Thyroid gland (tissue), 4 donors: ENCODE data around the gene ADGRG6. TPM values are rescaled to one million over a fixed set of nuclear protein-coding genes. Genes with fewer than 3 reads are reported as not detected.

Experiments used
- DNase-seq, 2 donors: peaks; one replicate each; pipeline ENCODE4 v3.0.0-alpha.2; 2019
- H3K27ac ChIP-seq, 3 donors: fragments of 200-600 bp; sonication (generic); 1 replicate in 2 of 3; 2 replicates in 1 of 3; pipeline ENCODE4 v1.5.1; 2016 to 2019; ENCODE audit warnings: mild to moderate bottlenecking in 1 of 3, moderate library complexity in 1 of 3
- H3K27me3 ChIP-seq: fragments of 200-600 bp; sonication (generic); one replicate; pipeline ENCODE4 v1.5.1; 2019
- H3K36me3 ChIP-seq, 2 donors: fragments of 200-600 bp; sonication (generic); one replicate each; pipeline ENCODE4 v1.5.1; 2016 to 2019
- H3K4me1 ChIP-seq, 2 donors: fragments of 200-600 bp; sonication (generic); one replicate each; pipeline ENCODE4 v1.5.1; 2017 to 2019
- H3K4me3 ChIP-seq, 3 donors: fragments of 200-600 bp; sonication (generic); replicated peaks in 1 of 3; 1 replicate in 2 of 3; 2 replicates in 1 of 3; pipeline ENCODE4 v1.5.1; 2016; ENCODE audit warnings: mild to moderate bottlenecking in 1 of 3
- H3K9me3 ChIP-seq: fragments of 200-600 bp; sonication (generic); one replicate; pipeline ENCODE4 v1.5.1; 2017
- POLR2A ChIP-seq, 2 donors: fragments of 450-650 bp; IDR thresholded peaks; one replicate each; pipeline ENCODE4 v1.6.1; 2017; ENCODE audit warnings: antibody characterized with exemption in 2 of 2, mild to moderate bottlenecking in 2 of 2, moderate library complexity in 1 of 2
- WGBS, 2 donors: methylation state at CpG; one replicate each; pipeline ENCODE4 v1.1.5; 2017; 5-methylcytosine and 5-hydroxymethylcytosine counted together
- intact Hi-C: fragments of 100-400 bp; cut with DNase I; formaldehyde crosslinking; loops from one replicate; pipeline ENCODE4 v1.15.1; 2023
- total RNA-seq, 4 donors: library from RNA; depleted of rRNA; stranded (reverse); fragments of >200 nt; gene quantifications; one replicate each; pipeline ENCODE4 v1.2.3, GENCODE V29; 2016
- TF ChIP-seq, protein P1 (sequence below), 6 experiments: fragments of 200-600 bp in 3 of 6; fragments of 450-650 bp in 3 of 6; sonication (generic) in 3 of 6; IDR thresholded peaks; one replicate each; pipeline ENCODE4 v1.5.1; 2016 to 2019; ENCODE audit warnings: antibody characterized with exemption in 6 of 6, mild to moderate bottlenecking in 2 of 6, inconsistent platforms in 1 of 6, moderate library complexity in 1 of 6

The ADGRG6 gene
- total RNA-seq, 4 donors from 2014 or later, result 2.9 to 10.5 (median 7.1) TPM

DNA sequence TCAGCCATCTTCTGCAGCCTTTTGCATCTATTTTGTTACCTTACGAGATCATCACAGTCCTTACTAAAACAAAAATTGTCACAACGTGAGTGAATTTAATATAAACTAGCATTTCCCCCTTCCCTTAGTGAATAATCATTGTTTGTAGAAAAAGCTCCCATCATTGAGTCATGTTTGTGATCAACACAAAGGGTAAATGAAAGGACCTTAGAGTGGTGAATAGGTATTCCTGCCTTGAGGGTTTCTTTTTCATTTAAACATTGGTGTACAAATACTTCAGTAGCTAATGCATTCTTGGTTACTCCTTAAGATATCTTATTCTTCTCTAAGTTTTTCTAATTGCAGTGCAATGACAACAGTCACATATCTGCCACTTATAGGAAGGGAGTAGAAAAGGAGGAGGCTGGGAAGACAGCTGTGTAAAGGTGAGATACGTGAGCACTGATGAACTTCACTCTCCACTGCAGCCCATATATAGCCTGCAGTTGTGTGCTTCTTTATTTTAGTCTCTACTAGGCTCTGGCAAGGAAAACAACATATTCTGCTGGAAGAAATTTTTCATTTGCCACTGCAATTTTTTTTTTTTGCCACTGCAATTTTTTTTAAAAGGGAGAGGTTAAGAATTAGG lies 27.8 kb downstream of the ADGRG6 start:
- intact Hi-C loops, result no loop called here
- Histone ChIP-seq H3K27ac (no peak overlapping the region), H3K9me3 (no peaks in the 10 kb centered on the region)

DNA sequence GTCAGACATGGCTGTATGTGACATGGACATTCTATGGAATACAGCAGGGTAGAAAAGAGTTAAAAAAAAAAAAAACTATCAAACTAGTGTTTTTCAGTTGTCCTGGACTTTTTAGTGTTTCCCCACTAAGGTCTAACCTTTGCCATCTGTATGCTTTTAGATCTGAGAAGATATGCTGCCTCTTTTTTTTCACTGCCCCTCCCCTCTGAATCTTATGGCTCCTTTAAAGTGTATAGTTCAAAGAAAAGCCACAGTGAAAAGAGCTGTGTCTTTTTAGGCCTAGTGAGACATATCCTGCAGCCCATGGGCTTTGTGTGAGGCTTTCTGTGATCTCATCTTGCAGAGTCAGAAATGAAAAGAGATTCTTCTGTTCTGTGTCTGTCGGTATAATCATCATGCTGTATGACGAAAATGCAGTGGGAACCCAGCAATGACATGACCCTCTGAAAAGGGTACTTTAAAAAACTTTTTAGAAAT lies 29.3 kb downstream of the ADGRG6 start:
- Histone ChIP-seq H3K4me3 (no peak overlapping the region), H3K36me3 (no peaks in the 10 kb centered on the region), H3K9me3 (no peaks in the 10 kb centered on the region), H3K27me3 (no peaks in the 10 kb centered on the region), H3K4me1 (no peaks in the 10 kb centered on the region), H3K27ac (no peak overlapping the region)
- 70 to 74% methylated on average over 2 of the region's 2 CpGs for WGBS, 2 donors
- intact Hi-C loops, result no loop called here
- no peak for TF ChIP-seq POLR2A (IDR thresholded peaks at IDR 0.05)
- TF ChIP-seq, protein P1, sequence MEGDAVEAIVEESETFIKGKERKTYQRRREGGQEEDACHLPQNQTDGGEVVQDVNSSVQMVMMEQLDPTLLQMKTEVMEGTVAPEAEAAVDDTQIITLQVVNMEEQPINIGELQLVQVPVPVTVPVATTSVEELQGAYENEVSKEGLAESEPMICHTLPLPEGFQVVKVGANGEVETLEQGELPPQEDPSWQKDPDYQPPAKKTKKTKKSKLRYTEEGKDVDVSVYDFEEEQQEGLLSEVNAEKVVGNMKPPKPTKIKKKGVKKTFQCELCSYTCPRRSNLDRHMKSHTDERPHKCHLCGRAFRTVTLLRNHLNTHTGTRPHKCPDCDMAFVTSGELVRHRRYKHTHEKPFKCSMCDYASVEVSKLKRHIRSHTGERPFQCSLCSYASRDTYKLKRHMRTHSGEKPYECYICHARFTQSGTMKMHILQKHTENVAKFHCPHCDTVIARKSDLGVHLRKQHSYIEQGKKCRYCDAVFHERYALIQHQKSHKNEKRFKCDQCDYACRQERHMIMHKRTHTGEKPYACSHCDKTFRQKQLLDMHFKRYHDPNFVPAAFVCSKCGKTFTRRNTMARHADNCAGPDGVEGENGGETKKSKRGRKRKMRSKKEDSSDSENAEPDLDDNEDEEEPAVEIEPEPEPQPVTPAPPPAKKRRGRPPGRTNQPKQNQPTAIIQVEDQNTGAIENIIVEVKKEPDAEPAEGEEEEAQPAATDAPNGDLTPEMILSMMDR (IDR thresholded peaks at IDR 0.05), result no peak
- no peak for DNase-seq

More for the DNA sequence above, 27.8 kb downstream of the ADGRG6 start:
- Histone ChIP-seq H3K27me3 (no peaks in the 10 kb centered on the region), H3K36me3 (no peaks in the 10 kb centered on the region), H3K4me1 (no peaks in the 10 kb centered on the region), H3K4me3 (no peak overlapping the region)
- DNase-seq, result no peak
- TF ChIP-seq, protein P1 (IDR thresholded peaks at IDR 0.05), result no peak
- no peak for TF ChIP-seq POLR2A (IDR thresholded peaks at IDR 0.05)
- 65% methylated on average over 3 of the region's 3 CpGs for WGBS, 2 donors

DNA sequence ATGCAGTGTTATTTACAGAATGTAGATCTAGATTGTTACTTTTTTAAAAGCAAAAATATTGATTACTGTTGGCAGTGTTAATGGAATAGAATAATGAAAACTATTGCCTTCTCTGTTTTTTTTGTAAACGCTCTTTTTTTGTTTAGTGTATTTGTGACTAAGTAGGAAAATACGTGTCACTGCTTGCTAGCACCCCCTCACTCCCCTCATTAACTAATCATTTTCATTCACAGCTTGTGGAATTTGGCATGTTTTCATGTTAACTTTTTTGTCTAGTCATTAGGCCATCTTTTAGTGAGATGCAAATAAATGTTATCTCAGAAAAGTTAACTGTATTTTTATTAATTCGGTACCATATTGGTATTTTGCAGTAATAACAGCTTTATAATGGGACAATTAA lies 29.8 kb downstream of the ADGRG6 start:
- TF ChIP-seq, protein P1 (IDR thresholded peaks at IDR 0.05), result no peak
- no peak for TF ChIP-seq POLR2A (IDR thresholded peaks at IDR 0.05)
- intact Hi-C loops, result no loop called here
- H3K9me3 ChIP-seq, result no peaks in the 10 kb centered on the region
- 79 to 83% methylated on average over 3 of the region's 3 CpGs for WGBS, 2 donors
- no peaks in the 10 kb centered on the region for H3K27me3 ChIP-seq
- H3K4me3 ChIP-seq, result no peak overlapping the region
- H3K36me3 ChIP-seq, result no peaks in the 10 kb centered on the region
- H3K4me1 ChIP-seq, result no peaks in the 10 kb centered on the region
- H3K27ac ChIP-seq, result no peak overlapping the region
- no peak for DNase-seq

DNA sequence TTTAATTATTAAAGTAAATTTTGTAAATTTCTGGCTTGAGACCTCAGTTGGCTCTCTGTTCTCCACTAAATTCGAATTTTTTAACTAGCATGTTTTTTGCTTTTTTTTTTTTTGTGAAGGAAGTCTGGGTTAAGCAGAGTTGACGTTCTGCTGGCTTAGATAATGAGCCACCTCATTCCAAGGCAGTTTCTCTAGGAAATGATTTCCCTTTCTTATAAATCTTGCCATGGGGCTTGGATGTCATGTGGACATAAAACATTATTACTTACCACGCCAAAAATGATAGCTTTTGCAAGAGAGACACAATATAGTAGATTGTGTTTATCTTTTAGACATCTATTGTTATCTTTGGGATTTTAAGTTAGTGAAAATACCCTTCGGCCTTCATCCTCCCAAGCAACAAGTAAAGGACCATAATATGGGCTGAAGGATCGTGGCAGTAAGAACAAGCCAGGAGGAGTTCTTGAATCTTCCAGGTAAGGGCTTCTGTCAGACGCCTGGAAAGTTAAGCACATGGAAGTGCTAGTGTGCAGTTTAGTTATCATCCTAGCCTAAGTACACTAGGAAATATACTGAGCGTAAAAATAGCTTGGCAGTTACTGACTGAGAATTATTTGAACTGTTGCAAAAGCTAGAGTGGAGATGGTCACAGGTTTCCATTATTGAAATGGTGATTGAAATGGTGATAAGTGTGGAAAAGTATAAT lies 30.7 kb downstream of the ADGRG6 start:
- Histone ChIP-seq H3K27ac (no peak overlapping the region), H3K9me3 (no peaks in the 10 kb centered on the region), H3K4me3 (no peak overlapping the region), H3K4me1 (no peaks in the 10 kb centered on the region), H3K27me3 (no peaks in the 10 kb centered on the region), H3K36me3 (no peaks in the 10 kb centered on the region)
- no peak for DNase-seq
- TF ChIP-seq, protein P1 (IDR thresholded peaks at IDR 0.05), result no peak
- no peak for TF ChIP-seq POLR2A (IDR thresholded peaks at IDR 0.05)
- intact Hi-C loops, result no loop called here
- WGBS, 2 donors, result 66 to 67% methylated on average over 7 of the region's 7 CpGs

DNA sequence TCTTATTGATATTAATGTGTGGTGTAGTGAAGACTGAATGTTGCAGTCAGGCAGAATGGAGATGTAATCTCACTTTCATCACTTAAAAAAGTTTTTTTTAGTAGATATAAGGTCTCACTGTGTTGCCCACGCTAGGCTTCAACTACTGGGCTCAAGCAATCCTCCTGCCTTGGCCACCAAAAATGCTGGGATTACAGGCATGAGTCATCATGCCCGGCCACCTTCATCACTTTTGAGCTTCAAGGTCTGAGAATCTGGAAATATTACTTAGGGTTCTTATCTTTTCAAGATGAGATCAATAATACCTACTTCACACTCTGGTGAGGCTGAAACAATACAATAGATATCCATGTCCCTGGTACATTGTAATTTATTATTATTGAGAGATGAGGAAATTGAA lies 31.6 kb downstream of the ADGRG6 start:
- intact Hi-C loops, result no loop called here
- H3K27me3 ChIP-seq, result no peaks in the 10 kb centered on the region
- no peaks in the 10 kb centered on the region for H3K9me3 ChIP-seq
- H3K4me3 ChIP-seq, result no peak overlapping the region
- no peak for DNase-seq
- no peak overlapping the region for H3K27ac ChIP-seq
- no peaks in the 10 kb centered on the region for H3K36me3 ChIP-seq
- H3K4me1 ChIP-seq, result no peaks in the 10 kb centered on the region
- no peak for TF ChIP-seq POLR2A (IDR thresholded peaks at IDR 0.05)
- TF ChIP-seq, protein P1 (IDR thresholded peaks at IDR 0.05), result no peak
- WGBS, 2 donors, result 93% methylated on average over 2 of the region's 2 CpGs
